ENCODE data around the gene EVX2.

EVX2 gene

GRCh38 chr2:176129813-176130146 lies 46.0 kb upstream of the EVX2 start:
- Histone ChIP-seq H3K36me3 (ENCODE audit: control insufficient read depth, low read length) (no peaks in the 10 kb centered on the region), H3K4me1 (ENCODE audit: control insufficient read depth, low read length) (no peaks in the 10 kb centered on the region), H3K27ac (ENCODE audit: low read depth, low read length) (no peak overlapping the region), H3K4me2 (ENCODE audit: low read length) (no peak overlapping the region), H3K9me3 (ENCODE audit: control insufficient read depth, insufficient read depth, low read length) (no peaks in the 10 kb centered on the region), H3F3A (ENCODE audit: control insufficient read depth, insufficient read depth) (no peaks in the 10 kb centered on the region), H3K79me2 (ENCODE audit: control insufficient read depth, low read length) (no peaks in the 10 kb centered on the region), H3K9me2 (replicated peaks; ENCODE audit: control insufficient read depth, low read length) (no peaks in the 10 kb centered on the region), H4K20me1 (ENCODE audit: control insufficient read depth, insufficient read depth, low read depth, low read length) (no peaks in the 10 kb centered on the region), H3K4me3 (ENCODE audit: low read length) (no peak overlapping the region), H3K27me3 (ENCODE audit: control insufficient read depth, low read length) (peaks cover 17% of the 10 kb centered on the region)
- TF ChIP-seq, protein P1, sequence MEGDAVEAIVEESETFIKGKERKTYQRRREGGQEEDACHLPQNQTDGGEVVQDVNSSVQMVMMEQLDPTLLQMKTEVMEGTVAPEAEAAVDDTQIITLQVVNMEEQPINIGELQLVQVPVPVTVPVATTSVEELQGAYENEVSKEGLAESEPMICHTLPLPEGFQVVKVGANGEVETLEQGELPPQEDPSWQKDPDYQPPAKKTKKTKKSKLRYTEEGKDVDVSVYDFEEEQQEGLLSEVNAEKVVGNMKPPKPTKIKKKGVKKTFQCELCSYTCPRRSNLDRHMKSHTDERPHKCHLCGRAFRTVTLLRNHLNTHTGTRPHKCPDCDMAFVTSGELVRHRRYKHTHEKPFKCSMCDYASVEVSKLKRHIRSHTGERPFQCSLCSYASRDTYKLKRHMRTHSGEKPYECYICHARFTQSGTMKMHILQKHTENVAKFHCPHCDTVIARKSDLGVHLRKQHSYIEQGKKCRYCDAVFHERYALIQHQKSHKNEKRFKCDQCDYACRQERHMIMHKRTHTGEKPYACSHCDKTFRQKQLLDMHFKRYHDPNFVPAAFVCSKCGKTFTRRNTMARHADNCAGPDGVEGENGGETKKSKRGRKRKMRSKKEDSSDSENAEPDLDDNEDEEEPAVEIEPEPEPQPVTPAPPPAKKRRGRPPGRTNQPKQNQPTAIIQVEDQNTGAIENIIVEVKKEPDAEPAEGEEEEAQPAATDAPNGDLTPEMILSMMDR (IDR thresholded peaks at IDR 0.05; ENCODE audit: low read depth, low read length, poor library complexity, severe bottlenecking) = no peak
- no peak for TF ChIP-seq EZH2phosphoT487 (IDR thresholded peaks at IDR 0.05; ENCODE audit: borderline replicate concordance, low read length)

DNA sequence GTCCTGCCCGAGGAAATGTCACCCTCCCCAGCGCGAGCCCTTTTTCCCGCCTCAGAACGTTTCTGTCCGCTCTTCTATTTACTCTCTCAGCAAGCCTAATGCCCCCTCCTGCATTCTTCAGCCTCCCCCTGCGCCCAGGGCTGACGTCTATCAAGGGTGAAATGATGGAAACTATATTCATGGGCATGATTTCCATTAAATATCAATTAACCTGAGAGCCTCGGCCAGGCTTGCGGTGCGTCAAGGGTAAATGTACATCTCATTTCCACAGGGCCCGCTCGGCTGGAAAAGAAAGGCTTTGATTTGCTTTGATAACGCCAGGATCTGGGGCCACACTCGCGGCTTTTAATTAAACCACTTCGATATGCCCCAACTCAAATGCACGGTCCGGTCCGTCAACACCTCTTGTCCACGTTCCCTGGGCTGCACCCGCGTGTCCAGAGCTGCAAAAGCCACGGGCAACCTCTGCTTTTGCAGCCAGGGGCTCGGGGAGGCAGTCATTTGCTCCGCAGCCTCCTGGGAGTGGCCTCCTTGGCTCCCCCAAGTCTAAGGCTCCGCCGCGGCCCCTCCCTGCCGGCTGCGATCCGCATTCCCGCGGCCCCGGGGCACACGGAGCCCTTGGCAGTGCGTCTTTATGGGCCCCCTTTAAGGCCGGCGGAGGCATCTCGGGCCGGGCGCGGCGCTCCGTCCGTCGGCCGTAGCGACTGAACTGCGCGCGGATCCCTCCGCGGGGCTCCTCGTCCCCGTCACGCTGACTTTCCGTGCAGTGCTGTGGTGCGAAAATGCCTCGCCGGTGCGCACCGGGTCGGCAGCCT lies 45.4 kb upstream of the EVX2 start, which contains the start of gene HOXD8:
Gene HOXD8 (plus strand): TSS at position 724 of the 815 bp plus-strand sequence. CDS start 662 bp downstream, outside the sequence.
- no peaks in the 10 kb centered on the region for H3K9me3 ChIP-seq (ENCODE audit: control insufficient read depth, insufficient read depth, low read length)
- no peaks in the 10 kb centered on the region for H3F3A ChIP-seq (ENCODE audit: control insufficient read depth, insufficient read depth)
- H3K4me3 ChIP-seq (ENCODE audit: low read length) = no peak within 1 kb of the TSS
- H3K36me3 ChIP-seq (ENCODE audit: control insufficient read depth, low read length) = no peaks in the 10 kb centered on the region
- no peaks in the 10 kb centered on the region for H3K79me2 ChIP-seq (ENCODE audit: control insufficient read depth, low read length)
- no peaks in the 10 kb centered on the region for H4K20me1 ChIP-seq (ENCODE audit: control insufficient read depth, insufficient read depth, low read depth, low read length)
- no peak within 1 kb of the TSS for H3K4me2 ChIP-seq (ENCODE audit: low read length)
- H3K9me2 ChIP-seq (replicated peaks; ENCODE audit: control insufficient read depth, low read length) = no peaks in the 10 kb centered on the region
- TF ChIP-seq EZH2phosphoT487 (IDR thresholded peaks at IDR 0.05; ENCODE audit: borderline replicate concordance, low read length) = no peak
- TF ChIP-seq, protein P1 (IDR thresholded peaks at IDR 0.05; ENCODE audit: low read depth, low read length, poor library complexity, severe bottlenecking) = no peak
- peaks cover 14% of the 10 kb centered on the region for H3K27me3 ChIP-seq (ENCODE audit: control insufficient read depth, low read length)
- no peaks in the 10 kb centered on the region for H3K4me1 ChIP-seq (ENCODE audit: control insufficient read depth, low read length)
- H3K27ac ChIP-seq (ENCODE audit: low read depth, low read length) = no peak within 1 kb of the TSS

- Histone ChIP-seq H3K4me1 (ENCODE audit: control insufficient read depth, low read length) (no peaks in the 10 kb centered on the region), H3F3A (ENCODE audit: control insufficient read depth, insufficient read depth) (no peaks in the 10 kb centered on the region), H3K36me3 (ENCODE audit: control insufficient read depth, low read length) (no peaks in the 10 kb centered on the region), H4K20me1 (ENCODE audit: control insufficient read depth, insufficient read depth, low read depth, low read length) (no peaks in the 10 kb centered on the region), H3K27me3 (ENCODE audit: control insufficient read depth, low read length) (peaks cover 11% of the 10 kb centered on the region; the same call in 1 of the 2 replicates), H3K4me3 (ENCODE audit: low read length) (no peak overlapping the region), H3K9me2 (replicated peaks; ENCODE audit: control insufficient read depth, low read length) (no peaks in the 10 kb centered on the region), H3K27ac (ENCODE audit: low read depth, low read length) (no peak overlapping the region), H3K9me3 (ENCODE audit: control insufficient read depth, insufficient read depth, low read length) (no peaks in the 10 kb centered on the region), H3K4me2 (ENCODE audit: low read length) (no peak overlapping the region), H3K79me2 (ENCODE audit: control insufficient read depth, low read length) (no peaks in the 10 kb centered on the region)
- TF ChIP-seq EZH2phosphoT487 (IDR thresholded peaks at IDR 0.05; ENCODE audit: borderline replicate concordance, low read length) = no peak
- TF ChIP-seq, protein P1 (IDR thresholded peaks at IDR 0.05; ENCODE audit: low read depth, low read length, poor library complexity, severe bottlenecking) = no peak
Measured at GRCh38 chr2:176128172-176128981, 44.6 kb upstream of the EVX2 start.
